ENCODE measurements around the gene AGXT.

DNA sequence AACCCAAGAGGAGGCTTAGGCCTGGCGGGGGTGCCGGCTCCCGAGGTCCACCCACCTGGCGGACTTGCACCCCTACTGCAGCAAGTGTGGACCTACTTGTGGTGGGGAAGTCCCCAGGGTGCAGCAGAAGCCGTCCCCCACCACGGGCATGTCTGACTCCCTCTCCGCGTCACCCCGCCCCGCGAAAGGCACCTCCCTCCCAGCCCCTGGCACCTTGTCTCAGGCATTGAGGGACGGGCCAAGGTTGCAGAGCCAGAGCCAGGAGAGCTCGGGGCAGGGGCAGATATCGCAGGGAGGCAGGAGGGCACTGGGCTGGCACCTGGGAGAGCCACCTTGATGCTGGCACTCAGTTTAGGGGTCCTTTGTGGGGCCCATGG, 56.6 kb downstream of the AGXT start:
- TF ChIP-seq, protein P1, sequence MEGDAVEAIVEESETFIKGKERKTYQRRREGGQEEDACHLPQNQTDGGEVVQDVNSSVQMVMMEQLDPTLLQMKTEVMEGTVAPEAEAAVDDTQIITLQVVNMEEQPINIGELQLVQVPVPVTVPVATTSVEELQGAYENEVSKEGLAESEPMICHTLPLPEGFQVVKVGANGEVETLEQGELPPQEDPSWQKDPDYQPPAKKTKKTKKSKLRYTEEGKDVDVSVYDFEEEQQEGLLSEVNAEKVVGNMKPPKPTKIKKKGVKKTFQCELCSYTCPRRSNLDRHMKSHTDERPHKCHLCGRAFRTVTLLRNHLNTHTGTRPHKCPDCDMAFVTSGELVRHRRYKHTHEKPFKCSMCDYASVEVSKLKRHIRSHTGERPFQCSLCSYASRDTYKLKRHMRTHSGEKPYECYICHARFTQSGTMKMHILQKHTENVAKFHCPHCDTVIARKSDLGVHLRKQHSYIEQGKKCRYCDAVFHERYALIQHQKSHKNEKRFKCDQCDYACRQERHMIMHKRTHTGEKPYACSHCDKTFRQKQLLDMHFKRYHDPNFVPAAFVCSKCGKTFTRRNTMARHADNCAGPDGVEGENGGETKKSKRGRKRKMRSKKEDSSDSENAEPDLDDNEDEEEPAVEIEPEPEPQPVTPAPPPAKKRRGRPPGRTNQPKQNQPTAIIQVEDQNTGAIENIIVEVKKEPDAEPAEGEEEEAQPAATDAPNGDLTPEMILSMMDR (IDR thresholded peaks at IDR 0.05), result no peak
- TF ChIP-seq POLR2A (IDR thresholded peaks at IDR 0.05) (no peak), EP300 (IDR thresholded peaks at IDR 0.05) (no peak)
